HCT116 (cell line): ENCODE results near the gene BRINP1. TPM values are rescaled to one million over a fixed set of nuclear protein-coding genes. Genes with fewer than 3 reads are reported as not detected.

Experiments
- ATAC-seq: fragments of 200-7000 bp; cut with Tn5 transposase; 2 replicates; pipeline ENCODE4 v1.9.1; 2020; ENCODE audit warnings: mild to moderate bottlenecking, moderate library complexity
- BruUV-seq: library from RNA; stranded (reverse); fragments of 400-500 nt; replicated peaks from 2 replicates; lab custom pipeline; 2021; lab: Mats Ljungman, UMichigan
- CTCF ChIA-PET: fragments of 300-600 bp; sonication (Branson Sonifier 250); formaldehyde crosslinking; loops from one replicate; lab custom pipeline; 2021; ENCODE audit warnings: antibody characterized with exemption; lab: Charles Lee
- POLR2A ChIA-PET: fragments of 300-600, 350-600 bp; sonication (Branson Sonifier 250); formaldehyde crosslinking; loops from one replicate; lab custom pipeline; 2021; ENCODE audit warnings: antibody characterized with exemption; lab: Charles Lee
- RAD21 ChIA-PET, 2 experiments: fragments of 300-600 bp; sonication (Branson Sonifier 250); formaldehyde crosslinking; loops; one replicate each; lab custom pipeline; 2023; ENCODE audit warnings: low total read pairs in 2 of 2; ENCODE audit not compliant: uncharacterized antibody in 2 of 2, unreplicated experiment in 2 of 2, low non-redundant PET in 1 of 2; lab: Charles Lee
- DNase-seq: peaks from one replicate; pipeline ENCODE4 v3.0.0-alpha.2; 2010; ENCODE audit warnings: low read depth, low spot score
- H2AFZ ChIP-seq: fragments of 200-600 bp; shearing (Covaris generic), sonication (generic); 2 replicates; pipeline ENCODE4 v1.6.1; 2017; ENCODE audit warnings: low read depth, mixed run types, mixed read lengths, antibody characterized with exemption, low read length; ENCODE audit not compliant: poor library complexity, severe bottlenecking
- H3K27ac ChIP-seq: 2 replicates; pipeline ENCODE4 v1.5.1; 2012; ENCODE audit warnings: low read depth, low read length
- H3K27me3 ChIP-seq: fragments of 200-600 bp; sonication (generic); 2 replicates; pipeline ENCODE4 v1.6.1; 2016; ENCODE audit warnings: mixed run types, low read length, mixed read lengths; ENCODE audit not compliant: insufficient read depth
- H3K36me3 ChIP-seq, 2 experiments: fragments of 200-500 bp in 1 of 2; fragments of 200-600 bp in 1 of 2; sonication (Bioruptor generic) in 1 of 2; sonication (generic) in 1 of 2; 2 replicates each; pipeline versions ENCODE4 v1.5.1 to v1.6.1; 2014 to 2016; ENCODE audit warnings: low read length in 2 of 2, inconsistent platforms in 1 of 2, mixed read lengths in 1 of 2, mixed run types in 1 of 2; ENCODE audit not compliant: insufficient read depth in 2 of 2, control insufficient read depth in 1 of 2
- H3K4me1 ChIP-seq, 2 experiments: fragments of 200-600 bp in 1 of 2; sonication (generic) in 1 of 2; 2 replicates each; pipeline versions ENCODE4 v1.5.1 to v1.6.1; 2012 to 2017; ENCODE audit warnings: low read length in 2 of 2, inconsistent platforms in 1 of 2, mild to moderate bottlenecking in 1 of 2, mixed read lengths in 1 of 2, mixed run types in 1 of 2, moderate library complexity in 1 of 2; ENCODE audit not compliant: insufficient read depth in 2 of 2, control insufficient read depth in 1 of 2
- H3K4me2 ChIP-seq: fragments of 200-600 bp; sonication (generic); 2 replicates; pipeline ENCODE4 v1.6.1; 2017; ENCODE audit warnings: mixed run types, low read length, mixed read lengths
- H3K4me3 ChIP-seq, 2 experiments: fragments of 200-600 bp in 1 of 2; sonication (generic) in 1 of 2; replicated peaks in 1 of 2; 2 replicates each; pipeline ENCODE4 v1.5.1; 2011 to 2016; ENCODE audit warnings: low read length in 2 of 2, control low read depth in 1 of 2, low read depth in 1 of 2, mild to moderate bottlenecking in 1 of 2, mixed read lengths in 1 of 2, mixed run types in 1 of 2
- H3K79me2 ChIP-seq: fragments of 200-600 bp; sonication (generic); 2 replicates; pipeline ENCODE4 v1.6.1; 2017; ENCODE audit warnings: mild to moderate bottlenecking, mixed run types, low read length, moderate library complexity, mixed read lengths; ENCODE audit not compliant: insufficient read depth
- H3K9ac ChIP-seq: fragments of 200-600 bp; sonication (generic); 2 replicates; pipeline ENCODE4 v1.6.1; 2016; ENCODE audit warnings: low read length, mixed read lengths
- H3K9me2 ChIP-seq: fragments of 200-600 bp; sonication (generic), shearing (Covaris generic); 2 replicates; pipeline ENCODE4 v1.6.1; 2017; ENCODE audit warnings: mixed run types, mild to moderate bottlenecking, moderate library complexity; ENCODE audit not compliant: insufficient read depth
- H3K9me3 ChIP-seq, 2 experiments: fragments of 200-500 bp in 1 of 2; fragments of 200-600 bp in 1 of 2; sonication (Bioruptor generic) in 1 of 2; sonication (generic) in 1 of 2; 2 replicates each; pipeline ENCODE4 v1.6.1; 2014 to 2017; ENCODE audit warnings: low read length in 2 of 2, mixed read lengths in 2 of 2, inconsistent platforms in 1 of 2, low read depth in 1 of 2, mild to moderate bottlenecking in 1 of 2, mixed run types in 1 of 2, moderate library complexity in 1 of 2; ENCODE audit not compliant: control insufficient read depth in 1 of 2, insufficient read depth in 1 of 2
- H4K20me1 ChIP-seq: fragments of 200-600 bp; sonication (generic), shearing (Covaris generic); 2 replicates; pipeline ENCODE4 v1.6.1; 2017; ENCODE audit warnings: mixed run types, mild to moderate bottlenecking, moderate library complexity; ENCODE audit not compliant: insufficient read depth
- ELF1 ChIP-seq: IDR thresholded peaks from 2 replicates; pipeline ENCODE4 v1.6.1; 2012; ENCODE audit warnings: low read depth, borderline replicate concordance
- EZH2 ChIP-seq: fragments of 200-600 bp; sonication (generic); IDR thresholded peaks from 2 replicates; pipeline ENCODE4 v1.6.1; 2017; ENCODE audit warnings: antibody characterized with exemption, mixed run types
- JUND ChIP-seq: IDR thresholded peaks from 2 replicates; pipeline ENCODE4 v1.6.1; 2012
- POLR2A ChIP-seq: IDR thresholded peaks from 2 replicates; pipeline ENCODE4 v1.7.0; 2011; ENCODE audit warnings: borderline replicate concordance; ENCODE audit not compliant: insufficient read depth, insufficient read length; ENCODE audit errors: extremely low read depth
- POLR2AphosphoS5 ChIP-seq: IDR thresholded peaks from 2 replicates; pipeline ENCODE4 v1.6.1; 2011; ENCODE audit warnings: mild to moderate bottlenecking, low read depth, low read length, moderate library complexity
- SIN3A ChIP-seq: IDR thresholded peaks from 2 replicates; pipeline ENCODE4 v1.6.1; 2012; ENCODE audit warnings: low read depth
- SP1 ChIP-seq: IDR thresholded peaks from 2 replicates; pipeline ENCODE4 v1.6.1; 2012; ENCODE audit warnings: low read depth
- TCF7L2 ChIP-seq: IDR thresholded peaks from 2 replicates; pipeline ENCODE4 v1.7.0; 2011; ENCODE audit warnings: borderline replicate concordance, inconsistent platforms; ENCODE audit not compliant: insufficient read depth, insufficient read length; ENCODE audit errors: extremely low read depth
- intact Hi-C: fragments of 100-400 bp; cut with micrococcal nuclease; formaldehyde crosslinking; loops from 2 replicates; pipeline ENCODE4 v1.10.0; 2022
- total RNA-seq: library from RNA; stranded (reverse); gene quantifications from one replicate; pipeline ENCODE4 v1.2.1, GENCODE V29; 2021; ENCODE audit not compliant: unreplicated experiment
- TF ChIP-seq, protein P1 (sequence below): IDR thresholded peaks from 2 replicates; pipeline ENCODE4 v1.6.1; 2011; ENCODE audit warnings: mild to moderate bottlenecking, low read length, moderate library complexity; ENCODE audit not compliant: insufficient replicate concordance; ENCODE audit errors: extremely low read depth

The BRINP1 gene
- total RNA-seq, 1 experiment from 2014 or later = not detected

DNA sequence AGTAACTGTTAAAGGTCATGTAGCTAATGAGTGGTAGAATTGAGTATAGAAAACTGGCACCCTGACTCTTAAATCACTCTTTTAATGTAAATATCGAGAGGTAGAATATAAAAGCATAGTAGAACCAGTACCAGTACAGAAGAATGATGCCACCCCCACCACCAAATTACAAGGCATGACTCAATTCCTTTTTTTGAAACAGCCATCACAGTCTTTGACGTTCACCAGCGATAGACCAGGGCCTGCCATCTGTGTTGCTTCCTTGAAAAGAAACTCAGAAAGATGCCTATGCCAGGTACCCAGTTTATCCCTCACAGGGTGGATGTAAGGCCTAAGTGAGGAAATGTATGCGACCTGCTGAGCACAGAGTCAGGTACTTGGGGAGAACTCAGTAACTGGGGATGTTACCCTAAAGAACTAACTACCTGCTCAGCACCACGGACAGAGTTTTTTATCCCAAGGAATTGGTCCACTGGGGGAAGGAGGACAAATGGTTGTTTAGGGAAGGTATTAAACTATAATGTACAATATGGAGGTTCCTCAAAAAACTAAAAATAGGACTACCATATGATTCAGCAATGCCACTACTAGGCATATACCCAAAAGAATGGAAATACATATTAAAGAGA lies 116.5 kb downstream of the BRINP1 start:
- no peak overlapping the region for H3K9ac ChIP-seq
- no peaks in the 10 kb centered on the region for H3K27me3 ChIP-seq
- no peak for TF ChIP-seq SP1
- TF ChIP-seq, protein P1, sequence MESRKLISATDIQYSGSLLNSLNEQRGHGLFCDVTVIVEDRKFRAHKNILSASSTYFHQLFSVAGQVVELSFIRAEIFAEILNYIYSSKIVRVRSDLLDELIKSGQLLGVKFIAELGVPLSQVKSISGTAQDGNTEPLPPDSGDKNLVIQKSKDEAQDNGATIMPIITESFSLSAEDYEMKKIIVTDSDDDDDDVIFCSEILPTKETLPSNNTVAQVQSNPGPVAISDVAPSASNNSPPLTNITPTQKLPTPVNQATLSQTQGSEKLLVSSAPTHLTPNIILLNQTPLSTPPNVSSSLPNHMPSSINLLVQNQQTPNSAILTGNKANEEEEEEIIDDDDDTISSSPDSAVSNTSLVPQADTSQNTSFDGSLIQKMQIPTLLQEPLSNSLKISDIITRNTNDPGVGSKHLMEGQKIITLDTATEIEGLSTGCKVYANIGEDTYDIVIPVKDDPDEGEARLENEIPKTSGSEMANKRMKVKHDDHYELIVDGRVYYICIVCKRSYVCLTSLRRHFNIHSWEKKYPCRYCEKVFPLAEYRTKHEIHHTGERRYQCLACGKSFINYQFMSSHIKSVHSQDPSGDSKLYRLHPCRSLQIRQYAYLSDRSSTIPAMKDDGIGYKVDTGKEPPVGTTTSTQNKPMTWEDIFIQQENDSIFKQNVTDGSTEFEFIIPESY = no peak
- no peak for TF ChIP-seq SIN3A
- TF ChIP-seq ELF1 = no peak
- no peak for TF ChIP-seq POLR2A
- no peak for TF ChIP-seq TCF7L2
- no TSS peak for BruUV-seq
- H3K27ac ChIP-seq = no peak overlapping the region
- ChIA-PET CTCF (no interaction called here), POLR2A (no interaction called here), RAD21 (no interaction called here)
- no peaks in the 10 kb centered on the region for H3K79me2 ChIP-seq
- H3K4me1 ChIP-seq = no peaks in the 10 kb centered on the region
- no peak for ATAC-seq
- intact Hi-C loops = no loop called here
- no peaks in the 10 kb centered on the region for H4K20me1 ChIP-seq
- H2AFZ ChIP-seq = no peak overlapping the region
- H3K4me2 ChIP-seq = no peak overlapping the region
- no peaks in the 10 kb centered on the region for H3K9me2 ChIP-seq
- no peak overlapping the region for H3K4me3 ChIP-seq
- DNase-seq = no peak
- H3K36me3 ChIP-seq = no peaks in the 10 kb centered on the region
- H3K9me3 ChIP-seq = peaks cover under 1 to 20% of the 10 kb centered on the region in 2 experiments; a peak in 2 of 4 replicates

DNA sequence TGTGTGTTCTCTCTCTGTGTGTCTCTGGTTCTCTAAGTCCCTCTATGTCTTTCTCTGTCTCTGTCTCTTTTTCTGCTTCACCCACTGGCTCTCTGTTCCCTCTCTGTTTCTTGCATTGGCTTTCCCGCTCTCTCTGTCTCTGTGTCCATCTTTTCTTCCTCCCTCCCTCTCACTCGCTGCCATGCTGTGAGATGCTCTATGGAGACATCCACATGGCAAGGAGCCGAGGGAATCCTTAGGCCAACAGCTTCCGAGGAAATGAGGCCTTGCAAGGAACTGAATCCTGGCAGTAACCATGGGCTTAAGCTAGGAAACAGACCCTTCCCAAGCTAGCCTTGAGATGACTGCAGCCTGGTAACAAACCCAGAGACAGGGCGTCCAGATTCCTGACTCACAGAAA lies 117.3 kb downstream of the BRINP1 start:
- CTCF ChIA-PET = no interaction called here

More for the DNA sequence above, 117.3 kb downstream of the BRINP1 start:
- ChIA-PET POLR2A (no interaction called here), RAD21 (no interaction called here)
- ATAC-seq (no peak), DNase-seq (no peak)
- no peak overlapping the region for H3K4me3 ChIP-seq
- no TSS peak for BruUV-seq
- intact Hi-C loops = no loop called here
- peaks cover 0 to 17% of the 10 kb centered on the region in 2 experiments; a peak in 1 of 4 replicates for H3K9me3 ChIP-seq
- H3K36me3 ChIP-seq = no peaks in the 10 kb centered on the region
- H3K9me2 ChIP-seq = no peaks in the 10 kb centered on the region
- H3K4me1 ChIP-seq = no peaks in the 10 kb centered on the region
- no peak overlapping the region for H3K27ac ChIP-seq
- no peak overlapping the region for H3K4me2 ChIP-seq
- TF ChIP-seq, protein P1 = no peak
- TF ChIP-seq POLR2AphosphoS5 = no peak
- no peak for TF ChIP-seq JUND
- no peak for TF ChIP-seq EZH2
- no peaks in the 10 kb centered on the region for H3K27me3 ChIP-seq
- no peak overlapping the region for H3K9ac ChIP-seq
- H2AFZ ChIP-seq = no peak overlapping the region
- no peaks in the 10 kb centered on the region for H3K79me2 ChIP-seq
- no peaks in the 10 kb centered on the region for H4K20me1 ChIP-seq
